Lower leg skin (tissue), 3 donors: Measurements from ENCODE around the gene ZNF384.

Experiments used
- CTCF ChIP-seq, 3 donors: fragments of 450-650 bp; IDR thresholded peaks; one replicate each; pipeline ENCODE4 v1.5.1; 2016; ENCODE audit warnings: antibody characterized with exemption in 3 of 3, mild to moderate bottlenecking in 3 of 3, moderate library complexity in 2 of 3
- POLR2A ChIP-seq, 2 donors: fragments of 450-650 bp; IDR thresholded peaks; one replicate each; pipeline ENCODE4 v1.6.1; 2016 to 2017; ENCODE audit warnings: antibody characterized with exemption in 2 of 2, mild to moderate bottlenecking in 1 of 2, moderate library complexity in 1 of 2

GRCh38 chr12:6725350-6725749 lies 36.2 kb upstream of the ZNF384 start:
- TF ChIP-seq CTCF (IDR thresholded peaks at IDR 0.05) (no peak), POLR2A (IDR thresholded peaks at IDR 0.05) (no peak)
